ACC112 (cell line): ENCODE results near the gene DCAF15.

Source experiments
- H2AFZ ChIP-seq: fragments of 200-600 bp; sonication (generic); one replicate; pipeline ENCODE4 v1.6.0; 2017; ENCODE audit warnings: antibody characterized with exemption, low read length; ENCODE audit not compliant: unreplicated experiment
- H3K27ac ChIP-seq: fragments of 200-600 bp; sonication (generic); 2 replicates; pipeline ENCODE4 v1.5.1; 2014; ENCODE audit warnings: low read depth, mild to moderate bottlenecking, antibody characterized with exemption, low read length, moderate library complexity
- H3K27me3 ChIP-seq: fragments of 200-600 bp; sonication (generic); 2 replicates; pipeline ENCODE4 v1.6.1; 2014; ENCODE audit warnings: mild to moderate bottlenecking, antibody characterized with exemption, low read length, moderate library complexity, mixed read lengths; ENCODE audit not compliant: insufficient read depth
- H3K36me3 ChIP-seq: fragments of 200-600 bp; sonication (generic); 2 replicates; pipeline ENCODE4 v1.6.1; 2016; ENCODE audit warnings: mild to moderate bottlenecking, antibody characterized with exemption, low read length, moderate library complexity, mixed read lengths; ENCODE audit not compliant: insufficient read depth
- H3K4me1 ChIP-seq: fragments of 200-600 bp; sonication (generic); one replicate; pipeline ENCODE4 v1.6.1; 2016; ENCODE audit warnings: low read length, mixed read lengths; ENCODE audit not compliant: insufficient read depth, unreplicated experiment, control insufficient read depth
- H3K4me3 ChIP-seq: fragments of 200-600 bp; sonication (generic); 2 replicates; pipeline ENCODE4 v1.5.1; 2014; ENCODE audit warnings: mild to moderate bottlenecking, low read depth, low read length
- H3K79me2 ChIP-seq: fragments of 200-600 bp; sonication (generic); one replicate; pipeline ENCODE4 v1.6.0; 2016; ENCODE audit warnings: low read length; ENCODE audit not compliant: control insufficient read depth, unreplicated experiment, insufficient read depth

The DCAF15 gene

GRCh38 chr19:13984875-13985741, 32.8 kb downstream of the DCAF15 start:
- Histone ChIP-seq H3K27me3 (no peaks in the 10 kb centered on the region), H3K4me3 (no peak overlapping the region), H3K79me2 (no peaks in the 10 kb centered on the region), H3K27ac (no peak overlapping the region), H2AFZ (no peak overlapping the region), H3K36me3 (no peaks in the 10 kb centered on the region), H3K4me1 (no peaks in the 10 kb centered on the region)

DNA sequence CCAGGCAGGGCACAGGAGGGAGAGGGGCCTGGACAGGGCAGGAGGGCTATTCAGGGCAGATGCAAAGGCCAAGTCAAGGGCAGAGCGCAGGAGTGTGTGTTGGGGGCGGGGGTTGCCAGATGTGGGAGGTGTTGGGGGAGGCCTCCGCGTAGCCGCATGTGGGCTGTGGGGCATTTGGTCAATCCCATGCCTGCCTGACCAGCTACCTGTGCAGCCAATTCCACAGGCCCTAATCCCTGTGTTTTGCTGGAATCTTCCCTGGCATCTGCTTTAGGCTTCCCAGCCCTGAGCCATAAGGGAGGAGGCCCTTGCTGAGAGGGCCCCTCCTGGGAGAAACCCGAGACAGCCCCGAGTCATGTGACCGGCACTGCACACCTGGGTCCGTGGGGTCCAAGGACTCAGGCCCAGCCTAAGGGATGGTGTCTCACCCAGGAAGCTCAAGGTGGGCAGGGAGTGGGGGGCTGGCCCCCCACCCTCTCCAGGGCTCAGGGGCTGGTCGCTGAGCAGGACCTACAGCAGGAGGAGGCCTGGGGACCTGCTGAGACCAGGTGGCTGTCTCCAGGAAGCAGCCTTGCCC, 33.5 kb downstream of the DCAF15 start:
- Histone ChIP-seq H3K36me3 (no peaks in the 10 kb centered on the region), H2AFZ (no peak overlapping the region), H3K27me3 (no peaks in the 10 kb centered on the region), H3K4me1 (no peaks in the 10 kb centered on the region), H3K4me3 (no peak overlapping the region), H3K27ac (no peak overlapping the region), H3K79me2 (no peaks in the 10 kb centered on the region)

- no peaks in the 10 kb centered on the region for H3K79me2 ChIP-seq
- H3K27ac ChIP-seq: no peak overlapping the region
- no peak overlapping the region for H2AFZ ChIP-seq
These were observed 34.1 kb downstream of the DCAF15 start for GRCh38 chr19:13986348-13986904.

DNA sequence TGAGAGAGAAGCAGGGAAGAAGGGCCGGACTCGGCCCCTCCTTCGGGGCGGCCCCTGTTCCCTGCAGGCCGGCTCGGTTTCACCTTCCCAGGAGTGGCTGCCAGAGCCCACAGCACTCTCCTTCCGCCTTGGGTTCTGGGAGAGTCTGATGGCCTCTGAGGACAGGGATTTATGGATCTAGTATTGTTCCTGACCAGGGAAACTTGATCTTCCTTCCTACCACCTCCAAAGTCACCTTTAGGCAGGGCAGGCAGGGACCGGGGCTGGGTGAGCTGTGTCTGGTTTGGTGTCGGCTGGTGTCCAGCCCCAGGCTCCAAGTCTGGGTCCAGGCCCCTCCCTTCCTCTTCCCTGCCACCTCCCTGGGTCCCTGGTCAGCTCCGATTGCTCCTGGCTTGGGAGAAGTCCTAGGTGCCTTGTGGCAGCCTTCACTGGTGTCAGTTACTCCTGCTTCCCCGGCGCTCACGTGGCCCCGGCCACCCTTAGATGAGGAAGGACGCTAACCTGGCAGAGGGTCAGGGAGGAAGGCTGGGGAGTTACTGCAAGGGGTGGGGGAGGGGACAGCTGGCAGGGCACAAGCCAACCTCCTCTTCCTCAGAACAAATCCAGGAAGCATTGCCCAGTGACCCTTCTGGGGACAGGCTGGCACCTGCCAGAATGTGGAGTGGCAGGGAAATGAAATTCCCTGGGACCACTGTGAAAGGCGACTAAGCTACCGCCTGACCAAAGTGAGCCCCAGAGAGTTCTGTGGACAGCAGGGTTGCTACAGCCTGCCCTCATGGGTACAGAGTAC, 35.0 kb downstream of the DCAF15 start:
- Histone ChIP-seq H3K27me3 (no peaks in the 10 kb centered on the region), H3K79me2 (no peaks in the 10 kb centered on the region), H3K4me1 (no peaks in the 10 kb centered on the region), H3K27ac (no peak overlapping the region), H3K4me3 (no peak overlapping the region), H2AFZ (no peak overlapping the region), H3K36me3 (no peaks in the 10 kb centered on the region)

More at GRCh38 chr19:13986348-13986904, 34.1 kb downstream of the DCAF15 start:
- no peaks in the 10 kb centered on the region for H3K36me3 ChIP-seq
- no peaks in the 10 kb centered on the region for H3K4me1 ChIP-seq
- H3K27me3 ChIP-seq: no peaks in the 10 kb centered on the region
- H3K4me3 ChIP-seq: no peak overlapping the region

- Histone ChIP-seq H2AFZ (no peak overlapping the region), H3K4me3 (no peak overlapping the region), H3K4me1 (no peaks in the 10 kb centered on the region), H3K36me3 (no peaks in the 10 kb centered on the region), H3K79me2 (no peaks in the 10 kb centered on the region), H3K27me3 (no peaks in the 10 kb centered on the region), H3K27ac (no peak overlapping the region)
These were observed 37.2 kb downstream of the DCAF15 start for GRCh38 chr19:13989487-13989886.

GRCh38 chr19:13990085-13990484, 37.8 kb downstream of the DCAF15 start:
- H3K4me3 ChIP-seq: no peak overlapping the region
- H2AFZ ChIP-seq: no peak overlapping the region
- H3K4me1 ChIP-seq: no peaks in the 10 kb centered on the region
- no peaks in the 10 kb centered on the region for H3K27me3 ChIP-seq
- H3K27ac ChIP-seq: no peak overlapping the region
- no peaks in the 10 kb centered on the region for H3K79me2 ChIP-seq
- no peaks in the 10 kb centered on the region for H3K36me3 ChIP-seq

DNA sequence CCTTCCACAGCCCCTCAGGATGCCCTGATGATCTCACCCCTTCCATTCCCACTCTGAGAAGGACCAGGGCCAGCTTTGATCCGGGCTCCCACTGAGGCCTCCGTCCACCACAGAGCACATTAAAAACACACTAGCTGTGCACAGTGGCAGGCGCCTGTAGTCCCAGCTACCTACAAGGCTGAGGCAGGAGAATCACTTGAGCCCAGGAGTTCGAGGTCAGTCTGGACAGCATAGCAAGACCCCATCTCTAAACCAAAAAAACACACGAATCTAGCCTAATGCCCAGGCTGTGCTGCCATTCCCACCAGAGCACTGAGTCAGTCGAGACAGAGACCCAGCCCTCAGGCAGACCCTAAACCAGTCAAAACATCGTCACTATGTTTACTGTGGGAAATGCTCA, 39.7 kb downstream of the DCAF15 start:
- H3K4me1 ChIP-seq: no peaks in the 10 kb centered on the region
- no peaks in the 10 kb centered on the region for H3K27me3 ChIP-seq
- no peak overlapping the region for H2AFZ ChIP-seq
- no peaks in the 10 kb centered on the region for H3K79me2 ChIP-seq
- H3K27ac ChIP-seq: no peak overlapping the region
- H3K36me3 ChIP-seq: no peaks in the 10 kb centered on the region
- no peak overlapping the region for H3K4me3 ChIP-seq

DNA sequence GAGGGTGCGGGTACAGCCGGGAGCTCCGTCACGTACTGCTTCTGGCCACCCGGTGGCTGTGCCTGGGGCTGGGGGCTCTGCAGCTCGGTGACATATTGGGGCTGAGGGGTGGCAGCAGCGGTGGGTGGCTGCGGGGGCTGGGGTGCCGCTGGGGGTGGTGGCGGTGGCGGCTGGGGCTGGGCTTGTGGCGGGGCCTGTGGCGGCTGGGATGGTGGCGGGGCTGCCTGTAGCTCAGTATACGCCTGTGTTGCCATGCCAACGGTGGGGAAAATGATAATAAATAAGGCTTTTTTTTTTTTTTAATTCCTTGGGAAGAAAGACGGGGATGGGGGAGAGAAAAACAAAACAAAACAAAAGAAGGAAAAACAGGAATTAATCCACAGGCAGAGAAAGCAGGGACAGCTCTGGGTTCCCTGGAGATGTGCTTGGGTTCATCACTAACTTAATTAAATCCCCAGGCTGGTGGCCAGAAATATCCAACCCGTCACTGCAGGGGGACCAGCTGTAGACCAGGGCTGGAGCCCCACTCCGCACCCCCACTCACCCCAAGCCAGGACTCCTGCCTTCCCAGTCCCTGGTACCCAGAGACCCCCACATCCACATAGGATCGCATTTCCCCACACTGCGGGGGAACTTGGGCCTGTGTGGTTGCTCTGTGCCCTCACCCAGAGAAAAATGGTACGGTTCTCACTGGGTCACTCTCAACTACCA, 41.4 kb downstream of the DCAF15 start:
- Histone ChIP-seq H3K27ac (no peak overlapping the region), H3K27me3 (no peaks in the 10 kb centered on the region), H3K79me2 (no peaks in the 10 kb centered on the region), H2AFZ (no peak overlapping the region), H3K4me1 (no peaks in the 10 kb centered on the region), H3K36me3 (peaks cover 5% of the 10 kb centered on the region), H3K4me3 (no peak overlapping the region)

DNA sequence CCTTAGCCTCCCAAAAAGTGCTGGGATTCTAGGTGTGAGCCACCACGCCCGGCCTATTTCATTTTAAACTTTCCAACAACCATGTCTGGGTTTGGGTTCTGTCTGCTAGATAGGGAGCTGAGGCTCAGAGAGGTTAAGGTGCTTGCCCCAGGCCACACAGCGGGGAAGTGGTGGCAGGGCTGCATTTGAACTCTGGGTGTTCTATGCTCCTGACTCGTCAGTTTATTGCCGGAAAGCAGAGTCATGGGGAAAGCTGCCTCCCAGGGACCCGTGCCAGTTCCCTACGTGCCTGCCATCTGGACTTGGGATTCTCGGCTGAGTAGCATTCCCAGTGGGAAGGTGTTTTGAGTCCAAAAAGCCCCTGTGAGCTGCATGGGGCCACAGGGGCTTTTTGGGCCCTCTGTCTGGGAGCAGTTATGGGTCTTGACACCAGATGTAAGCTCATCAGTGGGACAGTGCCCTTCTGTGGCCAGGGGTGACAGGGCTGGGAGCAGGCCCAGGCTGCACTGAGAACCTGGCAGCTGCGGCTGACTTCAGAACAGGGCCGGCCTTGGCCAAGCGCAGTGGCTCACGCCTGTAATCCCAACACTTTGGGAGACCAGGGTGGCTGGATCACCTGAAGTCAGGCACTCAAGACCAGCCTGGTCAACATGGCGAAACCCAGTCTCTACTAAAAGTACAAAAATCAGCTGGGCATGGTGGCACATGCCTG, 42.9 kb downstream of the DCAF15 start:
- Histone ChIP-seq H3K27me3 (no peaks in the 10 kb centered on the region), H3K4me1 (no peaks in the 10 kb centered on the region), H3K27ac (no peak overlapping the region), H3K36me3 (peaks cover 11% of the 10 kb centered on the region), H3K4me3 (no peak overlapping the region), H3K79me2 (no peaks in the 10 kb centered on the region), H2AFZ (no peak overlapping the region)
